ENCODE results near the gene ALAS1. TPM values are rescaled to one million over a fixed set of nuclear protein-coding genes. Genes with fewer than 3 reads are reported as not detected.

The ALAS1 gene
- total and polyA plus RNA-seq, 9 of the 15 experiments (the other 6 are each of a cell fraction or from before 2014, with no cell fraction given) = 21.4 to 49.5 (median 34.4) TPM

DNA sequence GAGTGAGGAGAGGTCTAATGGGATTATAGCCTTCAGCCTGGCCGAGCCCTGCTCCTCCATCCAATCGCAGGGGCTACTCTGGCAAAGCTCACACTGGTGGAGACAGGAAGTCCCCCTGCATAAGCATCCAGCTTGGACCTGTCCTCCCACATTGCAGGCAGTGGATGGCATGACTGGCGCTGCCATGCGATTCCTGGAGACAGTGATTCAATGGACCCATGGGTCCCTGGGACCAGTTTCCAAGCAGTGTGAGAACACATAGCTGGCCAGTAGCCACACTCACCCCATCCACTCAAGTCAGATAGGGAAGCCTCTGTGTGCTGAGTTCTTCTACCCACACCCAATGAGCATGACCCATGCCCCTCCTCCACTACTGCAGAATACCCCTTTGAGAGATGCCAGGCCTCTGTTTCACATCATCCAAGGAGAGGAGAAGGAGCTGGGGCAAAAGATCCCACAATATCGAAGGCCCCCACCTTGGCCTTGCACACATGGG lies 25.6 kb upstream of the ALAS1 start:
- ATAC-seq = no peak
- in situ Hi-C loops (cut with MboI) = no loop called here

More for the DNA sequence above, 25.6 kb upstream of the ALAS1 start:
- Histone ChIP-seq H3K4me1 (replicated peaks in 1 of 2; ENCODE audit: control insufficient read depth in 2 of 2, insufficient read depth in 2 of 2, low read length in 2 of 2) (peaks cover 8 to 23% of the 10 kb centered on the region in 2 experiments; a peak in 4 of 5 replicates), H3K36me3 (ENCODE audit: control insufficient read depth, insufficient read depth, low read length) (no peaks in the 10 kb centered on the region), H3K4me3 (no peak overlapping the region), H3K9ac (ENCODE audit: insufficient read depth in 1 of 2, low read depth in 2 of 2, low read length in 2 of 2) (no peak overlapping the region), H4K20me1 (replicated peaks; ENCODE audit: control insufficient read depth, insufficient read depth, low read length) (no peaks in the 10 kb centered on the region), H3K4me2 (ENCODE audit: insufficient read depth, low read length) (no peak overlapping the region), H3K27me3 (ENCODE audit: control insufficient read depth in 2 of 2, insufficient read depth in 2 of 2, low read length in 2 of 2) (no peaks in the 10 kb centered on the region), H2AFZ (ENCODE audit: low read depth, low read length) (no peak overlapping the region), H3K9me1 (ENCODE audit: control insufficient read depth, insufficient read depth, low read length) (no peaks in the 10 kb centered on the region), H3K27ac (ENCODE audit: extremely low read depth, low read depth, low read length) (no peak overlapping the region), H3K79me2 (ENCODE audit: control insufficient read depth, insufficient read depth, low read length) (no peaks in the 10 kb centered on the region), H3K9me3 (replicated peaks; ENCODE audit: control insufficient read depth, insufficient read depth, low read depth, low read length) (no peaks in the 10 kb centered on the region)
- CTCF ChIA-PET (ENCODE audit: low intra/inter-chr PET ratio) = no interaction called here
- TF ChIP-seq PHF8 (IDR thresholded peaks at IDR 0.05; ENCODE audit: borderline replicate concordance, low read length) (no peak), PHF21A (IDR thresholded peaks at IDR 0.05; ENCODE audit: borderline replicate concordance, low read depth) (no peak), KHSRP (IDR thresholded peaks at IDR 0.05) (no peak), ZNF121 (CRISPR knock-in tag; conservative IDR thresholded peaks at IDR 0.05) (no peak), POLR2H (tag; IDR thresholded peaks at IDR 0.05; ENCODE audit: low read depth) (no peak), NFATC3 (IDR thresholded peaks at IDR 0.05) (no peak), HLTF (IDR thresholded peaks at IDR 0.05) (no peak), ARID1B (IDR thresholded peaks at IDR 0.05) (no peak), BRCA1 (IDR thresholded peaks at IDR 0.05) (no peak), BRCA1 (CRISPR knock-in tag; IDR thresholded peaks at IDR 0.05) (no peak)
- TF ChIP-seq, protein P1, sequence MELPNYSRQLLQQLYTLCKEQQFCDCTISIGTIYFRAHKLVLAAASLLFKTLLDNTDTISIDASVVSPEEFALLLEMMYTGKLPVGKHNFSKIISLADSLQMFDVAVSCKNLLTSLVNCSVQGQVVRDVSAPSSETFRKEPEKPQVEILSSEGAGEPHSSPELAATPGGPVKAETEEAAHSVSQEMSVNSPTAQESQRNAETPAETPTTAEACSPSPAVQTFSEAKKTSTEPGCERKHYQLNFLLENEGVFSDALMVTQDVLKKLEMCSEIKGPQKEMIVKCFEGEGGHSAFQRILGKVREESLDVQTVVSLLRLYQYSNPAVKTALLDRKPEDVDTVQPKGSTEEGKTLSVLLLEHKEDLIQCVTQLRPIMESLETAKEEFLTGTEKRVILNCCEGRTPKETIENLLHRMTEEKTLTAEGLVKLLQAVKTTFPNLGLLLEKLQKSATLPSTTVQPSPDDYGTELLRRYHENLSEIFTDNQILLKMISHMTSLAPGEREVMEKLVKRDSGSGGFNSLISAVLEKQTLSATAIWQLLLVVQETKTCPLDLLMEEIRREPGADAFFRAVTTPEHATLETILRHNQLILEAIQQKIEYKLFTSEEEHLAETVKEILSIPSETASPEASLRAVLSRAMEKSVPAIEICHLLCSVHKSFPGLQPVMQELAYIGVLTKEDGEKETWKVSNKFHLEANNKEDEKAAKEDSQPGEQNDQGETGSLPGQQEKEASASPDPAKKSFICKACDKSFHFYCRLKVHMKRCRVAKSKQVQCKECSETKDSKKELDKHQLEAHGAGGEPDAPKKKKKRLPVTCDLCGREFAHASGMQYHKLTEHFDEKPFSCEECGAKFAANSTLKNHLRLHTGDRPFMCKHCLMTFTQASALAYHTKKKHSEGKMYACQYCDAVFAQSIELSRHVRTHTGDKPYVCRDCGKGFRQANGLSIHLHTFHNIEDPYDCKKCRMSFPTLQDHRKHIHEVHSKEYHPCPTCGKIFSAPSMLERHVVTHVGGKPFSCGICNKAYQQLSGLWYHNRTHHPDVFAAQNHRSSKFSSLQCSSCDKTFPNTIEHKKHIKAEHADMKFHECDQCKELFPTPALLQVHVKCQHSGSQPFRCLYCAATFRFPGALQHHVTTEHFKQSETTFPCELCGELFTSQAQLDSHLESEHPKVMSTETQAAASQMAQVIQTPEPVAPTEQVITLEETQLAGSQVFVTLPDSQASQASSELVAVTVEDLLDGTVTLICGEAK (IDR thresholded peaks at IDR 0.05) = no peak
- TF ChIP-seq, protein P1 (CRISPR knock-in tag; IDR thresholded peaks at IDR 0.05) = no peak
- no peak for DNase-seq (ENCODE audit: extremely low read depth in 1 of 4, low spot score in 3 of 4)
- FAIRE-seq = no peak
- intact Hi-C loops (cut with micrococcal nuclease) = no loop called here
- 51% methylated on average over 5 of the region's 5 CpGs for WGBS (ENCODE audit: insufficient coverage, low coverage, missing lambda C conversion rate)
- BruUV-seq (replicated peaks) = no TSS peak
- POLR2A ChIA-PET = interaction anchor here (0.9 to 1.2 kb wide), 3 partner anchors 8 to 18 kb away, joined by 3 to 5 read pairs (median 4); partner anchors contain the start of gene POC1A

All from K562 (cell line).